Naive B cell (primary cell): Measurements from ENCODE around the gene COL4A4. TPM values are rescaled to one million over a fixed set of nuclear protein-coding genes. Genes with fewer than 3 reads are reported as not detected.
A peak's percentile ranks its signal among the peaks of the same experiment; 100 is the strongest.

ENCODE experiments used
- ATAC-seq, 2 donors: fragments of 150-1000 bp; cut with Tn5 transposase; 2 replicates each; pipeline ENCODE4 v1.10.0; 2021; ENCODE audit warnings: low read depth in 2 of 2, mild to moderate bottlenecking in 2 of 2, moderate library complexity in 2 of 2
- DNase-seq: peaks from one replicate; pipeline ENCODE4 v3.0.0; 2022
- H3K27ac Mint-ChIP-seq, 6 donors: one replicate each; pipeline ENCODE4 v1.8.0; 2020 to 2022; ENCODE audit warnings: mild to moderate bottlenecking in 6 of 6, mixed read lengths in 6 of 6, moderate library complexity in 5 of 6, inconsistent platforms in 2 of 6
- H3K27me3 Mint-ChIP-seq, 3 donors: one replicate each; pipeline ENCODE4 v1.8.0; 2021 to 2022; ENCODE audit warnings: mixed read lengths in 3 of 3, mild to moderate bottlenecking in 1 of 3
- H3K36me3 Mint-ChIP-seq, 2 donors: one replicate each; pipeline ENCODE4 v1.8.0; 2020 to 2022; ENCODE audit warnings: mixed read lengths in 2 of 2, inconsistent platforms in 1 of 2, mild to moderate bottlenecking in 1 of 2
- H3K4me1 Mint-ChIP-seq, 3 donors: one replicate each; pipeline ENCODE4 v1.8.0; 2020 to 2022; ENCODE audit warnings: mixed read lengths in 3 of 3, inconsistent platforms in 1 of 3, mild to moderate bottlenecking in 1 of 3, moderate library complexity in 1 of 3
- H3K4me3 Mint-ChIP-seq, 8 donors: one replicate each; pipeline ENCODE4 v1.8.0; 2020 to 2022; ENCODE audit warnings: mild to moderate bottlenecking in 8 of 8, mixed read lengths in 8 of 8, moderate library complexity in 8 of 8, inconsistent platforms in 2 of 8
- H3K9me3 Mint-ChIP-seq, 7 donors: one replicate each; pipeline ENCODE4 v1.8.0; 2020 to 2022; ENCODE audit warnings: mixed read lengths in 7 of 7, mild to moderate bottlenecking in 5 of 7, inconsistent platforms in 2 of 7, moderate library complexity in 1 of 7
- polyA plus RNA-seq, 6 donors: library from polyadenylated mRNA; unstranded; fragments of 300-500 nt; fragmentation: Illumina TruSeq; gene quantifications; one replicate each; pipeline ENCODE4 v1.2.3, GENCODE V29; 2021; ENCODE audit warnings: low read depth in 6 of 6

Gene COL4A4
- polyA plus RNA-seq, 6 donors from 2014 or later, result 0.03 to 1.7 (median 0.57) TPM; not detected in 1

GRCh38 chr2:227125506-227125905 is 38.5 kb downstream of the COL4A4 start:
- H3K4me1 Mint-ChIP-seq, result no peaks in the 10 kb centered on the region
- no peak for ATAC-seq
- no peaks in the 10 kb centered on the region for H3K9me3 Mint-ChIP-seq
- H3K27me3 Mint-ChIP-seq, result peaks cover 9 to 24% (median 19%) of the 10 kb centered on the region in 3 donors
- no peak overlapping the region for H3K4me3 Mint-ChIP-seq
- no peak for DNase-seq
- H3K27ac Mint-ChIP-seq, result peak overlapping the region in 2 of 6 donors; percentile 17 to 35
- no peaks in the 10 kb centered on the region for H3K36me3 Mint-ChIP-seq

- no peaks in the 10 kb centered on the region for H3K4me1 Mint-ChIP-seq
- ATAC-seq (no peak), DNase-seq (no peak)
- H3K9me3 Mint-ChIP-seq, result no peaks in the 10 kb centered on the region
- no peaks in the 10 kb centered on the region for H3K36me3 Mint-ChIP-seq
- H3K4me3 Mint-ChIP-seq, result no peak overlapping the region
- H3K27ac Mint-ChIP-seq, result no peak overlapping the region
- peaks cover 9 to 24% (median 19%) of the 10 kb centered on the region in 3 donors for H3K27me3 Mint-ChIP-seq
Measured at GRCh38 chr2:227124811-227125210, 39.2 kb downstream of the COL4A4 start.

DNA sequence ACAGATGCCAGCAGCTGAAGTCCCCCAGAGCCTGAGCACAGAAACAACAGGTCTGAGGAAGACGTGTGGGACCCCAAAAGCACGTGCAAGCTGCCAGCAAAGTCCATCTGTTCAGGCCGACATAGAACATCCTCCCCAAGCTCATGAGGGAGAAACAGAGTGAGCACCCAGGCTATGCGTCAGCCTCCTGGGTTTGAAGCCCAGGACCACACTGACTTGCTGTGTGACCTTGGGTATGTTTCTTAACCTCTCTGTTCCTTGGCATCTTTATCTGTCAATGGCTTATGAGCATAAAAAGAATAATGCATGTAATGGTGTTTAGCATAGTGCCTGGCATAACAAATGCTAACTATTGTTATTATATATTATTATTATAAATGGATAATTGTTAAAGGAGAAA is 40.3 kb downstream of the COL4A4 start:
- Mint-ChIP-seq H3K36me3 (no peaks in the 10 kb centered on the region), H3K27ac (no peak overlapping the region), H3K27me3 (peaks cover 4 to 19% (median 15%) of the 10 kb centered on the region in 3 donors), H3K9me3 (no peaks in the 10 kb centered on the region), H3K4me3 (no peak overlapping the region), H3K4me1 (no peaks in the 10 kb centered on the region)
- DNase-seq, result no peak
- ATAC-seq, result no peak

GRCh38 chr2:227118353-227118752 is 45.7 kb downstream of the COL4A4 start:
- no peak overlapping the region for H3K27ac Mint-ChIP-seq
- H3K36me3 Mint-ChIP-seq, result no peaks in the 10 kb centered on the region
- no peaks in the 10 kb centered on the region for H3K9me3 Mint-ChIP-seq
- no peak overlapping the region for H3K4me3 Mint-ChIP-seq
- no peak for ATAC-seq
- H3K27me3 Mint-ChIP-seq, result peaks cover 8 to 12% (median 9%) of the 10 kb centered on the region in 3 donors
- H3K4me1 Mint-ChIP-seq, result no peaks in the 10 kb centered on the region
- no peak for DNase-seq

- Mint-ChIP-seq H3K4me1 (no peaks in the 10 kb centered on the region), H3K4me3 (no peak overlapping the region), H3K27me3 (peaks cover 8 to 9% (median 8%) of the 10 kb centered on the region in 3 donors), H3K27ac (no peak overlapping the region), H3K9me3 (no peaks in the 10 kb centered on the region), H3K36me3 (no peaks in the 10 kb centered on the region)
- no peak for ATAC-seq
- no peak for DNase-seq
Measured at GRCh38 chr2:227117852-227118251, 46.2 kb downstream of the COL4A4 start.

DNA sequence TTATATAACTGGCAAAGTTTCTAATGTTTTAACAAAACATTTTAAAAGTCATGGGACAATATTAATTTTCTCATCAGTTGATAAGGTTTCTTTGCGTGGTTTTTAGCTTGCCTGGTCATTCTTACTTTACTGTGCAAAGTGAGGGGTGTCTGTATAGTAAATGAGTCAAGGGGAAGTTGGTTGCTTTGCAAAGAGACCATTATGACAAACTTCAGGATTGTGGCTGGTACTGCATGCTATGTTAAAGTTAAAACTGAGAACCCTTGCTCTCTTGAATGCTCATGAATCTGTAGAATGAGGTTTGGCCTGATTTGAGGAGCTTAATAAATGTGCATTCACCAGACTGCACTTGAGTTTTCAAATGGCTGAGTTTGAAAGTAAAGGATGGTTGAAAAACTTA is 47.0 kb downstream of the COL4A4 start:
- Mint-ChIP-seq H3K4me1 (no peaks in the 10 kb centered on the region), H3K27ac (no peak overlapping the region), H3K36me3 (no peaks in the 10 kb centered on the region), H3K27me3 (peaks cover 9 to 16% (median 14%) of the 10 kb centered on the region in 3 donors), H3K9me3 (no peaks in the 10 kb centered on the region), H3K4me3 (no peak overlapping the region)
- ATAC-seq, result no peak
- no peak for DNase-seq

- ATAC-seq (no peak), DNase-seq (no peak)
- Mint-ChIP-seq H3K27me3 (peaks cover 14 to 16% (median 14%) of the 10 kb centered on the region in 3 donors), H3K27ac (no peak overlapping the region), H3K9me3 (no peaks in the 10 kb centered on the region), H3K4me1 (no peaks in the 10 kb centered on the region), H3K36me3 (no peaks in the 10 kb centered on the region), H3K4me3 (no peak overlapping the region)
Measured at GRCh38 chr2:227115761-227116160, 48.2 kb downstream of the COL4A4 start.

GRCh38 chr2:227106845-227107759 is 56.9 kb downstream of the COL4A4 start:
- no peaks in the 10 kb centered on the region for H3K36me3 Mint-ChIP-seq
- H3K27ac Mint-ChIP-seq, result no peak overlapping the region
- no peak for ATAC-seq
- H3K9me3 Mint-ChIP-seq, result no peaks in the 10 kb centered on the region
- peak; percentile 26 for DNase-seq
- no peak overlapping the region for H3K4me3 Mint-ChIP-seq
- H3K27me3 Mint-ChIP-seq, result peaks cover 0 to 14% (median 6%) of the 10 kb centered on the region in 3 donors
- no peaks in the 10 kb centered on the region for H3K4me1 Mint-ChIP-seq

DNA sequence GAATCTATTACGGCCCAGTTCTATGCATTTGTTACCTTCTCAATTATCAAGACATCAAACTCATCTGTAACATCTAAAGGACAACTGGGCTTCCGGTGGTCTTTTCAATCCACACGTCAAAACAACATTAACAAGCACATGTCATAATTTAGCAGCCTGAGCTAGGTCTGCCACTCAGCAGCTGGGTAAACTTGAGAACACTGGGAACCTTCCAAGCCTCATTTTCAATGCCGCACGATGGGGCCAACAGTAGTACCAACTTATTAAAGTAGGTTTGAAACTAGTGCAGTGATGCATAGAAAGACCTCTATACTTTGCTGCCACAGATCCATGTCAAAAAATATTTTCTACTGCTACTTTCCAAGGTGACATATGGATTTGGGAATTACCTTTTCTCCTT is 60.4 kb downstream of the COL4A4 start:
- Mint-ChIP-seq H3K9me3 (no peaks in the 10 kb centered on the region), H3K4me1 (no peaks in the 10 kb centered on the region), H3K27ac (no peak overlapping the region), H3K27me3 (no peaks in the 10 kb centered on the region), H3K4me3 (no peak overlapping the region), H3K36me3 (no peaks in the 10 kb centered on the region)
- DNase-seq (no peak), ATAC-seq (no peak)

GRCh38 chr2:227099340-227099739 is 64.7 kb downstream of the COL4A4 start:
- H3K27me3 Mint-ChIP-seq, result peaks cover 0 to 2% (median 0%) of the 10 kb centered on the region in 3 donors
- ATAC-seq, result no peak
- H3K27ac Mint-ChIP-seq, result no peak overlapping the region
- H3K9me3 Mint-ChIP-seq, result no peaks in the 10 kb centered on the region
- H3K4me3 Mint-ChIP-seq, result no peak overlapping the region
- no peaks in the 10 kb centered on the region for H3K4me1 Mint-ChIP-seq
- no peak for DNase-seq
- H3K36me3 Mint-ChIP-seq, result no peaks in the 10 kb centered on the region

- DNase-seq (no peak), ATAC-seq (no peak)
- H3K4me3 Mint-ChIP-seq, result no peak overlapping the region
- H3K4me1 Mint-ChIP-seq, result no peaks in the 10 kb centered on the region
- no peak overlapping the region for H3K27ac Mint-ChIP-seq
- H3K9me3 Mint-ChIP-seq, result peaks cover 0 to 5% (median 0%) of the 10 kb centered on the region in 7 donors
- no peaks in the 10 kb centered on the region for H3K36me3 Mint-ChIP-seq
- peaks cover 0 to 5% (median 0%) of the 10 kb centered on the region in 3 donors for H3K27me3 Mint-ChIP-seq
Measured at GRCh38 chr2:227098162-227098515, 65.9 kb downstream of the COL4A4 start.

GRCh38 chr2:227097495-227098161 is 66.4 kb downstream of the COL4A4 start:
- no peak overlapping the region for H3K27ac Mint-ChIP-seq
- DNase-seq, result no peak
- H3K9me3 Mint-ChIP-seq, result peaks cover 0 to 5% (median 0%) of the 10 kb centered on the region in 7 donors
- ATAC-seq, result no peak
- H3K4me1 Mint-ChIP-seq, result no peaks in the 10 kb centered on the region
- no peak overlapping the region for H3K4me3 Mint-ChIP-seq
- H3K36me3 Mint-ChIP-seq, result no peaks in the 10 kb centered on the region
- peaks cover 0 to 5% (median 0%) of the 10 kb centered on the region in 3 donors for H3K27me3 Mint-ChIP-seq

DNA sequence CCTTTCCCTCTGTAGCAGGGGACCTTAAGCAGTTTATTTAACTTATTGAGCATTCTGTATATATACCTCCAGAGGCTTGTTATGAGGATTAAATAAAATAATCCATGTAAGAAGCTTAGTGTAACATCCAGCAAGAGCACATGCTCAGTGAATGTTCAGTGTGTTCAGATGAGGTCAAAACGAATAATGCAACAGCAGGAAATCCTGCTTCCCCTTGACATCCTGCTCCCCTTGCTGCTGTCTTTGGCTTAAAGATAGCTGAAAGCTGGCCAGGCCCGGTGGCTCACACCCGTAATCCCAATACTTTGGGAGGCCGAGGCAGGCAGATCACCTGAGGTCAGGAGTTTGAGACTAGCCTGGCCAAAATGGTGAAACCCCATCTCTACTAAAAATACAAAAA is 68.7 kb downstream of the COL4A4 start:
- DNase-seq (no peak), ATAC-seq (no peak)
- no peak overlapping the region for H3K4me3 Mint-ChIP-seq
- H3K36me3 Mint-ChIP-seq, result no peaks in the 10 kb centered on the region
- H3K27ac Mint-ChIP-seq, result no peak overlapping the region
- H3K27me3 Mint-ChIP-seq, result peaks cover 0 to 15% (median 0%) of the 10 kb centered on the region in 3 donors
- peaks cover 0 to 5% (median 0%) of the 10 kb centered on the region in 7 donors for H3K9me3 Mint-ChIP-seq
- H3K4me1 Mint-ChIP-seq, result no peaks in the 10 kb centered on the region

- H3K27me3 Mint-ChIP-seq, result peaks cover 0 to 14% (median 5%) of the 10 kb centered on the region in 3 donors
- DNase-seq (no peak), ATAC-seq (no peak)
- H3K9me3 Mint-ChIP-seq, result peaks cover 0 to 2% (median 0%) of the 10 kb centered on the region in 7 donors
- H3K36me3 Mint-ChIP-seq, result peaks cover 0 to 5% of the 10 kb centered on the region in 2 donors
- no peak overlapping the region for H3K27ac Mint-ChIP-seq
- H3K4me3 Mint-ChIP-seq, result no peak overlapping the region
- no peaks in the 10 kb centered on the region for H3K4me1 Mint-ChIP-seq
Measured at GRCh38 chr2:227082286-227082685, 81.7 kb downstream of the COL4A4 start.
